ENCODE measurements around the gene SKIDA1.

SKIDA1 gene

DNA sequence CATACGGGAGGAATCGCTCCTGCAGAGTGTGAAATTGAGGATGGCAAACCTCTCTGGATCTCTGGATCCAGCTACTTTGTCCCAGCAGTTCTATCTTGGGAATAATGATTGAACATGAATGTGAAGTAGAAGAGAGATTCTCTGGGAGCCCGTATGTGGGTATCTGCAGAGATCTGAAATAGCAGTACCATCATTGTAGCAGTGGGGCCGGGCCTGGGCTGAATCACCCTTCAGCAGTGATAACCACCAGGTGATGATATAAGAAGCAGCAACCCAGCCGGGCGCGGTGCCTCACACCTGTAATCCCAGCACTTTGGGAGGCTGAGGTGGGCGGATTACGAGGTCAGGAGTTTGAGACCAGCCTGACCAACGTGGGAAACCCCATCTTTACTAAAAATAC lies 51.9 kb downstream of the SKIDA1 start:
- DNase-seq, result no peak

DNA sequence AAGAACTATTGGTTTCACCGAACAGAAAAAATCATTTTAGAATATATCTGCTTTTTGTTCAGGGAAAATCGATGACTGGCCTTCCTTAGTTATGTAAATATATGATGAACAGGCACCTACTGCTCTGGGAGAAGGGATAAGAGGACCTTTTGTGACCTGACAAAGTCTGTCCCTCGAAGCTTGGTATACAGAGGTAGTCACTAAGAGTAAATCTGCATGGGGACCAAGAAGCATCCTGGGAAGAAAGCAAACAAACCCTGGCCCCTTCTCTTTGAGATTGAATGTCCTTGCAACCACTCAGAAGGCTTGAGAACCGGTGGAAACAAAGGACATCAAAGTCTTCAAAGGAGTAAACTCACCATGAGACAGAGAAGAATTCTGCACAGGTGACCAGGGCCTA lies 52.3 kb downstream of the SKIDA1 start:
- DNase-seq, result no peak

DNA sequence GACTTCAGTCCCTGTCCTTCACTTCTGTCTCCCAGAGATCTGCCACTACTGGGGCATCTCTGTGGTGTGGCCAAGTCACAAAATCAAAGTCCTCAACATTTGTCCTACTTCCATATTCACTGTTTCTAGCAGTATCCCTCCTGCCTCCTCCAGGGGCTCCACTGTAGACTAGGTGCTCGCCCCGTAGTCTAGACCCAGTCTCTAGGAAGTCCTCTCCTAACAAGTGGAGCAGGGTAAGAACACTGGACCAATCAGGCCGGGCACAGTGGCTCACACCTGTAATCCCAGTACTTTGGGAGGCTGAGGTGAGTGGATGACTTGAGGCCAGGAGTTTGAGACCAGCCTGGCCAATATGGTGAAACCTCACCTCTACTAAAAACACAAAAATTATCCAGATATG lies 57.4 kb downstream of the SKIDA1 start:
- no peak for DNase-seq

DNA sequence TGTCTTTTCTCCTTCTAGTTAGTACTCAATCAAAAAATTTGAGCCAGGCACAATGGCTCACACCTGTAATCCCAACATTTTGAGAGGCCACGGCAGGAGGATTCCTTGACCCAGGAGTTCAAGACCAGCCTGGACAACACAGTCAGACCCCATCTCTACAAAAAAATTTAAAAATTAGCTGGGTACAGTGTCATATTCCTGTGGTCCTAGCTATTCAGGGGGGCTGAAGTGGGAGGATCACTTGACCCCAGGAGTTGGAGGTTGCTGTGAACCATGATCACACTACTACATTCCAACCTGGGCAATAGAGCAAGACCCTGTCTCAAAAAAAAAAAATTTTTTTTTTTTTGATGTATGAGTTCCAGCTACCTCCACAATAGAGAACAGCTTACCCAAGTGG lies 57.8 kb downstream of the SKIDA1 start:
- no peak for DNase-seq

DNA sequence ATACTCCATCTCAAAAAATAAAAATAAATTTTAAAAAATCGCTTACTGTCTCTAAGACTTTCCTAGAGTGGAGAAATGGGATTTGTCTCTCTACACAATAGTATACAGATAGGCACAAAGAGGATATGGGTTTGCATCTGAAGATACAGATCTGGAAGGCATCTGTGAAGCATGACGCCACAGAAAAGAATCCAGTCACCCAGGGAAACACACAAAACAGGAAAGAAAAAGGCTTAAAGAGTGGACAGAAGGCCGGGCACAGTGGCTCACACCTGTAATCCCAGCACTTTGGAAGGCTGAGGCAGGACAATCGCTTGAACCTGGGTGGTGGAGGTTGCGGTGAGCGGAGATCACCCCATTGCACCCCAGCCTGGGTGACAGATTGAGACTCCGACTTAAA lies 61.3 kb downstream of the SKIDA1 start:
- no peak for DNase-seq

All from stimulated activated CD4-positive, alpha-beta T cell treated with anti-CD3 and anti-CD28 coated beads, Interleukin-4, amount 100 ng/mL, for 24 hours (primary cell).